Stimulated activated CD4-positive, alpha-beta T cell treated with anti-CD3 and anti-CD28 coated beads, Interleukin-12 subunit alpha, Interleukin-12 subunit beta, amount 100 ng/mL, for 4 hours (primary cell): Measurements from ENCODE around the gene CLCA1.

Experiments
- DNase-seq: peaks from one replicate; pipeline ENCODE4 v3.0.0-alpha.2; 2020

The CLCA1 gene

DNA sequence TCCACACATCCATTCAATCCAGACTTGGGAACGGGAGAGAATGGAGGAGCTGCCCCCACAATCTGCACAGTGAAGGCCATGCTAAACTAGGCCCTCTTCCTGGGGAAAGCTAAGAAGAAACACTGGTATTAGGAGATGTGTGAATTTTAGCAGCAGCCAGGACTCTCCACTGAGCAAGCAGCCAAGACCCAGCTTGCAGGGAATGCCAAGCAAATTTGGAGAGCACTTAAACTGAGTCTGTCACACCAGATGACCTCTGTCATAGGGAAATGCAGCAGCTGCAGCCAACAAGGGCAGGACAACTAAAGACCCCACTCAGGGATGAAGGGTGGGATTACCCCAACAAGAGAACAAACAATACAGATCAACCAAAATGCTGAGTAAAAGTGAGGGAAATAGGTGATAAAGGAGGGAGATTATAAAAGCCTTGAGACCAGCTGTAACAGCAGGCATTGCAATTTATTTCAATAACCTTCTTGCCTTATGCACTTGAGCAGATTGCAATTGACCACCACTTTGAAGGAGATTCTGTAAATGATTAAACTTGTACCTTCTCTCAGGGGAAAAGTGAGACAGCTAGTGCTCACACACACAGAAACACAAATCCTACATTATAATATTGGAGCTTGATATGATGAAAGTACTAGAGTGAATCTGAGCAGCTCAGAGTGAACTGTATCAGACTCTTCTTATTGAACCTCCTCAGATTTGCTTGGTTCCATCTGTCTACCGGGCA lies 2.5 kb upstream of the CLCA1 start:
- DNase-seq, result no peak

DNA sequence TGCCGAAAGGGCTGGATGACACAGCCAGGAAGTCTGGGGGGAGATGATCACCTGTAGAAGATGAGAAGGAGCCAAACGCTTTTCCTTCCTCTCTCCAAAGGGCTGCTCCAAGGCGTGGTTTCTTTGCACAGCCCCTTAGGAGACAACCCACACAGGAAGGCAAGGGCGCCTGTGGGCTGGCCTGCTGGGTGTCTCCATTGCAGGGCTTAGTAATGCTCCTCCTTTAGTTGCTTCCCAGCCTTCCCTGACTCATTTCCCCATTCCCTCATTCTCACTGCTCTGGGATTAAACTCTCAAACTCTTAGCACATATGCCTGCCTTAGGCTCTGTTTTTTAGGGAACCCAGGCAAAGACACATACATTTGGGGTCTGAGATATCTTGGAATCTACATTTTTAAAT lies 1.7 kb upstream of the CLCA1 start:
- no peak for DNase-seq

DNA sequence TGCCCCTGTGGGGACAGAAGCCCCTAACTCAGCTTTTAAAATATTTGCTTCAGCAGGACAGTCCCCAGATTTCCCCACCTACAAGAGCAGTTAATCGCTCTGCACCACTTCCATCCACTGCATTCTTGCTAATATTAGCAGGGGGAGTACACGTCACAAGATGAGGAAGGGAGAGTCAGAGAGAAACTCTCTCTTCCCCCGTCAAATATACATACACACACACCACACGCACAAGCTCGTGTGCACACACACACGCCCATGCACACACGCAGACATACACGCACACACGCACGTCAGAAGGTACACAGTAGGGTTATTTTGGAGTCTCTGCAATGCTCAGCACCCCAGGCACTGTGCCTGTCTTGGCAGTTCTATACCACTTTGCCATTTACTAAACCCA lies 2.1 kb downstream of the CLCA1 start:
- DNase-seq, result no peak

DNA sequence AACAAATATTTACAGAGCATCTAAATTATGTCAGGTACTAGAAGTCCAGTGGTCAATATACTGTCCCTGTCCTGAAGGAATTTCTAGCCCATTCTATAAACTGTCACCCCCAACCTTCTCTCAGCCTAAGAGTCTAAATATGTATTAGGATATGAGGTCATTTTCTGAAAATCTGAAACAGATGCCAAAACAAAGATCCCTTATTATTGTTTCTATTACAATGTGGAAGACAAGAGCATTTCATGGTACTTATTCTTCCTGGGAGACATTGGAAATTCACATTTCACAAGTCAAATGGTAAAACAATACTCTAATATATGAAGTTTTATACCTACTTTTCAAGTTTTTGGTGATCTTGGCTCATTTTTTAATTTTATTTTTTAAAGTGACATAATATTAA lies 2.6 kb downstream of the CLCA1 start:
- DNase-seq, result no peak

DNA sequence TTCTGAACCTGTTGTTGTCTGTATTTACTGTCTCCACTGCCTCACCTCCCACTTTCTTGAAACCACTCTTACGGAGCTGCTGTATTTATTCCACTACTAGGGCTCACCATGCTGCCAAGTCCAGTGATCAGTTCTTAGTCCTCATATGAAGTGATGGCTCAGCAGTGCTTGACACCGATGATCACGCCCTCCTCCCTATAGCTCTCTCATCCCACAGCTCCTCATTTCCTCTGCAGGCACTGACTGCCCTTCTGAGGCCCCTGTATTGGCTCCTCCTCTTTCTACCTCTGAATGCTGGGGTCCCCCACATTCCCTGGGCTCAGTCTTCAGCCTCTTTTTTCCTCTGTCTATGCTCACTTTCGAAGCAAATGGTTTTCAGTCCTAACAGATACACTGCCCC lies 3.4 kb downstream of the CLCA1 start:
- no peak for DNase-seq

DNA sequence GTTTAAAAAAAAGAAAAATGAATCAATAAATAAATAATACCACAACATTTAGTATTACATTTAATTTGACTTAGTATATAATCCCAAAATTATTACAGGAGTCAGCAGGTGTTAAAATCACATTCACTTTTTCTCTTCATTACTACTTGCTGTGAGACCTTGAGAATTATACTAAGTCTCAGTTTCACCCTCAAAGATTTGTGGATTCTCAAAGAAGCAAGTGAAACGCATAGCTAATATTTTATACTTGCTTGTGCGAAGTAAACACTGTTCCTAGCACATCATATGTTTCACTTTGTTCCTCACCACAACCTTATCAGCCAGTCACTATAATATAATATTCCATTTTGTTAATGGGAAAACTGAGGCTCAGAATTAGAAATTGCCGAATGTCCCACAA lies 4.0 kb downstream of the CLCA1 start:
- DNase-seq, result no peak

DNA sequence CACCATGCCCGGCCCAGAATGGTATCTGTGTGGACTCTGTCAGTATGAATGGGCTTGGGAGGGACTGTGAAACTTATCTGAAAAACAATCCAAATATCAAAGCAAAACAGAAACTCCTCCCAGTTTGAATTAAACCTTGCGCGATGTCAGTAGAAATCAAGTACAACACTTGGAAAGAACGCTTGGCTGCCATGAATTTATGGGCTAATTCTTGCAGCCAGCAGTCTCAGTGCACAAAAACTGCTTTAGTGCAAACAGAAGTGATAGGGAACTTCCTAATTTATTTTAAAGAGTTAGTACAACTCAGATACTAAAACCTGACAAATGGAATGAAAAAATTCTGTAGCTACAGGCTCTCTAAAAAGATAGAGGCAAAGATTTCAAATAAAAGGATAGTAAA lies 8.5 kb downstream of the CLCA1 start:
- no peak for DNase-seq

DNA sequence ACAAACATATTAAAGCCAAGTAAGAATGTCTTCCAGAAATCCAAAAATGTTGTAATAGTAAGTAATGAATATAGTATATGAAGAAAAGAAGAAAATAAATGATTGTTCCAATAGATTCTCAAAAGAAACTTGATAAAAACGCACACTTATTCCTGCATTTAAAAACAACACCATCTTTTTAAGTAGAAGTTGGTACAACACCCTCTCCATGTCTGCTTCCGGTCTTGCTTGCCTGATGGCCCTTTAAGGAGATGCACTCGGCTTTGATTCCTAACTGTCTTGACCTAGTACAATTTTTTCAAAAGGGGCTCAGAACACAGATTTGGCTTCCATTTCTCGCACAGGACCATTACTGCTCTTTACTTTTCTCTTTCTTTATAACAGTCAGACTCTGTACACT lies 9.0 kb downstream of the CLCA1 start:
- no peak for DNase-seq

DNA sequence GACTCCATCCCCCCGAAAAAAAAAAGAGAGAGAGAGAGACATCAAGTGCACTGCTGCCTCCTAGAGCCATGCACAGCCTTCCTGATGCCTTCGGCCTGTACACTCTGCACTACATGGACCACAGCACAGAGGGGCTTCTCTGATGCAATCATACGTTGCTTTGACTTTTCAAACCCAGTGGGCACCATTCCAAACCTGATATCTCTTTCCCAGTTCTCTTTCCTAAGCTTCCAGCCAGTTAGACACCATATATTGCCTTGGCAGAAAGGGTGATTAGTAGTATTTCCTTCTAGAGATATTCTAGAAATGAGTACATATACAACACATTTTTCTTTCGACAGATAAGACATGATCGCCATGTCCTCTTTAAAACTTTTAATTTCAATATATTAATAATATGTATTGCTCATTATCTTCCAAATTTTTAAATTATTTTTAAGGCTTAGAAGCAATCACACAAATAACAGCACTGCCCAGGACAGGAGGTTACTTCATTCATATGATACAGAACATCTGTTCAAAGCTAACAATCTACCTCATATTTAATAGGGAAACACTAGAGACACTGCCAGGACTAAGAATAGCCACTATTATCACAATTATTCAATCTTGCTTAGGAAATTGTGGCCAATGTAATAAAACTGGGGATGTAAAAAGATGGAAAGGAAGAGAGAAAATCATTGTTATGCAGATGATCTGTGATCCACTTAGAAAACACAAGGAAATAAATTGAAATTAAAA lies 9.9 kb downstream of the CLCA1 start:
- DNase-seq, result no peak

DNA sequence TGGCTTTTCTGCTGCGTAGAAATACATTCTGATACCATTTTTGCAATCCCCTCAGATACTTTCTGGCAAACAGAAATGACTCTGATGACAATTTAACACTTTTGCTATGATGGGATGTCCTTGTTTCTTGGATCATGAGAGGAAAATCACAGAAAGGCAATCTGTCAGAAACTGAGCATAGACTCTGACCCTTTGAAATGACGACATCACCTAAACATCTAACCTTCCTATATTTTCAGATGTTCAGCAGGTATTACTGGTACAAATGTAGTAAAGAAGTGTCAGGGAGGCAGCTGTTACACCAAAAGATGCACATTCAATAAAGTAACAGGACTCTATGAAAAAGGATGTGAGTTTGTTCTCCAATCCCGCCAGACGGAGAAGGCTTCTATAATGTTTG lies 13.2 kb downstream of the CLCA1 start:
- DNase-seq, result no peak

DNA sequence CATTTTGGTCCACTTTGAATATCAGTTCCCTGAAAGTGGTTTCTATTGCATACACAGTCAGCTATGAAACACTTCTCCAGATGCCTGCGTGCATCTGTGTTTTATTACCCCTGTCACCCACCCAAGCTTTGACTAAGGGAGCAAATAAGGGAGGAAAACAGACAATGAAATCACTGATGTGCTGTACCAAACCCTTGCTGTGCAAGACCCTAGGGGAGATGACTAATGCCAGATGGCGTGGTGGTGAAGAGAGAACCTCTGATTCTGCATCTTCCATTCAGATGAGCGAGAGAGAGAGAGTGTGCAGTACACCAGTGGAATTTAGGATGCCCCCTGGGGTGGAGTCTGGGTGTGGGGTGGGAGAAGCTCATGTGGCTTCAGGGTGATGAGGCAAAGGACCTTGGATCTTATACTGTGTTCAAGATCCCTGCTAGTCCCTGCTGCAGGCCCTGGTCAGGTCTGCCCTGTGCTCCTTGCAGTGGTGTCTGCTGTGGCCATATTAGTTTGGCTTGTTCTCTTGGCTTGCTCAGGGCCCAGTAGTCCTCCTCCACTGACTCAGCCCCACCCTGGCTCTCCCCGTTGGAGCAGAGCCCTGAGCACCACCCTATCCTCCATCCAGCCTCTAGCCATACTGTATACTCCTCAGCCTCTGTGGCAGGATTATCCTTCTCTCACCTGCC lies 18.5 kb downstream of the CLCA1 start:
- no peak for DNase-seq

DNA sequence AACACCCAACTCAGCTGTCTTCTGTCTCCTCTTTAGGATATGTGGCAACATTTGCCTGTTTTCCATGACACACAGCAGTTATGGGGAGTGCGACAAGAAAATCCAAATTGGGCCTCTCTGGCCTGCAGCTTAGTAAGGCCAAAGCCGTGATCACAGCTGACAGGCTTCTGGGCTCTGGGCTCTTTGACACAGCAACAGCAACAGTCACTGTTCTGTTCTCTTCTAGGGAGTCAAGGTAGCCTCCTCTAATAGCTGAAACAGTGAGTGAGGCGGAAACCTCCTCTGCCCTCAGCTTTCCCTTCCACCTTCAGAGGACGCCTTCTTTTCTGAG lies 19.0 kb downstream of the CLCA1 start:
- no peak for DNase-seq

DNA sequence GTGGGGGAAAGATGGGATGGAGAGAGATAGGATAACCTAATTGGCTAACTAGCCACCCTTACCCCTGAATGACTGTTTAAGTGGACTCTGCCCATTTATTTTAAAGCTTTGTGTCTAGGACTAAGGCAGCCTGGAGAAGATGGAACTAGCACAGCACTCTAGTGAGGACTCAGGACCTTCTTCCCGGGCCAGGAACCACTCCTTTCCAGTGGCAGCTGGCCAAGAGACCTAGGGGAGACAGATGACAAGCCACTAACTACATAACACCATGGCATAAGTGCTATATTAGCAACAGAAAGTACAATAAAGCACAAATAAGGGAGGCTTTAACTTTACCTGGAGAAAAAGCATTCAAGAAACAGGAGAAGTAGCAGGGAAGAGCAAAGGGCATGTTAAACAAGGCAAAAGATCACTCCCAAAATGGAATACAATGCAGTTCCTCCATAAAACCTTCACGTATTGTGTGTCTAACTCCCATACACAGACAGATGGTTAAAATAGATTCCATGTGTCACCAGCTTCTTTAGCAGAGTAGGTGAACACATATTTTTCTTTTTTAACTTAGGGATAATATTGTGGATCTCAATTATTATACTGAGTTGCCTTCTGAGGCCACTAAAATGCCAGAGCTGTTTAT lies 20.6 kb downstream of the CLCA1 start:
- no peak for DNase-seq

DNA sequence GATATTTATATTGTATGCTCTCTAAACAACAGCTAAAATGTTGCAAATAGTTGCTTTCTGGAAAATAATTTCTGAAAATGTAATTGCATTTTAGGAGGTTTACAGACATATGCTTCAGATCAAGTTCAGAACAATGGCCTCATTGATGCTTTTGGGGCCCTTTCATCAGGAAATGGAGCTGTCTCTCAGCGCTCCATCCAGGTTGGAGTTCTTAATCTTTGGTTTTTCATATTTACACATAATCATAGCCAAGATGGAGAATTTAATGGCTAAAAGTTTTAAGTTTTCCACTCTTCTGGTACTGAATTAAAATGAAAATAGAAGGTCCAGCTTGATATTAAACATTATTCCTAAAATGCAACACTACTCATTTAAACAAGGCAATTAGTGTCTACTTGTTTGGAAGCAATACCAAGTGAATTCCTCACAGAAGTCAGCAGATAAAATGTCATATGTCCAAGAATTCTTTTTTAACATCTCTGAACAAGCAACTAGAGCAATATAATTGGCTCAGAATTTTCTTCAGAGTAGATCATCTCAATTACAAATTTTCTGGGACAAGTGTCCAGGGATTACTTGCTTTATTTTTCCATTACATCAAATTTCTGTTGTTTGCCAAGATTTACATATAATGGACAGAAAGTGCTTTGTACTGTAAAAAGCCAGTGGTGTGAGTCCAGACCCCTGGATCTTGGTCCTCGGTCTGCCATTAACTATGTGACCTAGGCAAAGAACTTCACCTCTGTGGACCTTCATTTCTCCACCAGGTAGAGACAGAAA lies 22.6 kb downstream of the CLCA1 start:
- no peak for DNase-seq

DNA sequence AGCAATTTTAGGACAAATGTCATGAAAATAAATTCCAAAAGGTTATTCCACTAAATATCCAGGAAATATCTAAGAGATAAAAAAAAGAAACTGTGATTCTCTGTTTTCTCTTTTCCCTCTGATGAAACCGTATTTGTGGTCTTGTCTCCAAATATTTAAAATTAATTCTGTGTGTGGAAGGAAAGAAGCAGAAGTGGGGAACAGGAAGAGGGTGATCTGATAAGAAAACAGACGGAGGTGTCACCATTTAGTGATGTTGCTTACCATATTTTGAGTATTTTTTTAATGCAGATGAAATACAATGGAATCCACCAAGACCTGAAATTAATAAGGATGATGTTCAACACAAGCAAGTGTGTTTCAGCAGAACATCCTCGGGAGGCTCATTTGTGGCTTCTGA lies 29.6 kb downstream of the CLCA1 start:
- DNase-seq, result no peak

DNA sequence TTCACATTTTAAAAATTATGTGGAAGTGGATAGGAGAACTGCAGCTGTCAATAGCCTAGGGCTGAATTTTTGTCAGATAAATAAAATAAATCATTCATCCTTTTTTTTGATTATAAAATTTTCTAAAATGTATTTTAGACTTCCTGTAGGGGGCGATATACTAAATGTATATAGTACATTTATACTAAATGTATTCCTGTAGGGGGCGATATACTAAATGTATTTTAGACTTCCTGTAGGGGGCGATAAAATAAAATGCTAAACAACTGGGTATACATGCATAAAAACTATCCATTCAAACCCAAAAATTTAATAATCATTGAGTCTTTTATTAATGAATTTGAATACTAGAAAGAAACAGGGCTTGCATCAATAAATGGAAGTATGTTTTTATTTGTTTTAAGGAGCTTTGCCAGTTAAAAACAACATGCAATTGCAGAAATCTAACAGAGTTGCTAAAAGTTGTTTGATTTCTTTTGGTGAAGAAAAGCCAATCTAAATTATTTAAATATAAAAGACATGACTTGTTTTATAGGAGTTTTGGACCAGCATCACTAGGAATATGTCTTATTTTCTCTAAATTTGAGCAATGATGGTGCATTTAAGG lies 31.4 kb downstream of the CLCA1 start:
- no peak for DNase-seq

DNA sequence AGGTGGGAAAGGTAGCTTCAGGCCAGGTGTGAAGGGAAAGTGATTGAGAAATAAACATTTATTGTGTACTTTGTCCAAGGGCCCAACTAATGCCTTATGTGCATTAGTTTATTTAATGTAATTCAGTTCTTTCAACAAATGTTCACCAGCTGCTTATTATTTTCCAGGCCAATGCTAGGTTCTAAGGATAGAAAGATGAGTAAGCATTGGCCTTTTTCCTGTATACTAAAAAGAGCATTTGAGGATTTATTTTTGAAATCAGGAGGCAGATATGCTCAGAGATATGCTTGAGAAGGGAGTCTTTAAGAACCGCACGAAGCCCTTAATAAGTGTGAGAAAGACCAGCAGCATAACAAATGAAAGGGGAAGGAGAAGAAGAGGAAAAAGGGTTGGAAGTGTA lies 32.0 kb downstream of the CLCA1 start:
- DNase-seq, result no peak

DNA sequence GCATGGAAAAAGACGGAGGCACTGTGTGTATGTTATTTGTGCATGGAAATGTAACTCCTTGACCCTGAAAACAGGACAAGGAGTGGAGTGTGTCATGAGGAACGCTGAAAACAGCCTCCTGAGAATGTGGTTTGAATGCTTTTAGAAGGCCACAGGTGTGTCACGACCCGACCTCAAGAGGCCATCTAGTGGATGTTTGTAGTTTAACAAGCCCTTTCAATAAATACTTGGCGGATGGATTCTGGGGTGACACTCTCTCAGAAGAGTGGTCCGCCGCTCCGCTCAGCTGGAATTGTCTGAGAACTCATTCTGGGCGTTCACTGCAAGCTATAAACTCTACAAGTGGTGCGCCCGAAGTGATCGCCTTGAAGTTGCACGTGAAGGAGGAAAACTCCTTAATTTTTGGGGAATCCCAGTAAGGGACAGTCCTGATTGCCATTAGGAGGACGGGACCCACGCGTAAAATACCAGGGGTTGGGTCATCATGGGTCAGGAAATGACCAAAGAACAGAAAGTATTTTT lies 33.5 kb downstream of the CLCA1 start:
- peak; percentile 7 for DNase-seq

DNA sequence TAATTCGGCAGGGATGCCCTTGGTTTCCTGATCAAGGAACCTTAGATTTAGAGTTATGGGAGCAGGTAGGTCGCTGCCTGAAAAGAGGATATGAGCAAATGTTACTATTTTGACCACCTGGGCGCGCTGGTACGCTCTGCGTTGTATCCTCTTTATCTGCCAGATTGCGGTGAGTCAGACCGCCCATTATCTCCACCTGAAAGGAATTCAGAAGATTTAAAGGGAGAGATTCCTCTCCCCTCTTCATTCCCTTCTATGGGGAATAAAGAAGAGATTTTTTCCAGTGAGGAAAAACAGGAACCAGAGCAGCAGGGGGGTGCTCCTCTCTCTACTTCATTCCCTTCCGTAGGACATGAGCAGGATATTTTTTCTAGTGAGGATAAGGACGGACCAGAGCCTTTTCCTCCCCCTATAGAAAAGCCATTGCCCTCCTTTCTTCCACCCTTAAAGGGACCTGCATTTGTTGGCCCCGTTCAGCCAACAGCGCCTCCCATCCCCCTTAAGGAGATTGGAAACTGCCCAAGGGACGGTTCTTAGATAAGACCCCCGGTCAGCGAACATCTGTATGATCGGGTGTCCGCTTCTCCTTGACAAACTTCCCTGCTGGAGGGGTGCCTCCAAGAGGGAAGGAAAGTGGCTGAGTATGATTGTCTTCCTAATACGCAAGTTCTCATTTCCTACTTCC lies 34.1 kb downstream of the CLCA1 start:
- no peak for DNase-seq

DNA sequence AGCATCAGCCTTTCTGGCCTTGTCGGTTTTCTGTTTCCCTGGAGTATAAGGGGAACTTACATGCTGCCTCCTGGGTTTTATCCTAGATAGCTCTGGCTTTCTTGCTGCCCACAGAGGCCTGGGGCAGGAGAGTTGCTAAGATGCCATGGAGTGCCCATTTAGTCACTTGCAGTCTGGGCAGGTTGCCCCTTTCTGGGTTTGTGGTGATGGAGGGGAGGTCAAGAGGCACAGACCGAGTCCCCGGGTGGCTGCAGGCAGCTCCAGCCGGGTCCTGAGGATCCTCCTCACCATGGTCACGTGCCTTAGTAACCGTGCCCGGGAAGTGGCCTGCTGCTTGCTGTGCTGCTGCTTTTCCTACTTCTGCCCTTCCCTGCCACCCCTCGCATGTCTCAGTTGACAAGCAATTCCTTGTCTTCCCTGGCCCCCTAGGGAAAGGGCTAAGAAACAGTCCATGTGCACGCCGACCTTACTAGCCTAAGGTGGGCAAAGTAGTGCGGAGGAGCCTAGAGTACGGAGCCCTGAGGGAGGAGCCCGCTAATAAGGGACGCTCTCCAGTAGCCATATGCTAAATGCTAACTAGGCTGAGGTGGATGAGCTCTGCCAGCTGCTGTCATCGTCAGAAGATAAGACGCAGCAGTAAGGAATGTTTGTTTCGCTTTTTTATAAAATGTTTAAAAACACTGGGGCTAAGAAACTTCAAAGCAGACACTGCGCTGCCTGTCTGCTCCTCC lies 34.8 kb downstream of the CLCA1 start:
- no peak for DNase-seq

DNA sequence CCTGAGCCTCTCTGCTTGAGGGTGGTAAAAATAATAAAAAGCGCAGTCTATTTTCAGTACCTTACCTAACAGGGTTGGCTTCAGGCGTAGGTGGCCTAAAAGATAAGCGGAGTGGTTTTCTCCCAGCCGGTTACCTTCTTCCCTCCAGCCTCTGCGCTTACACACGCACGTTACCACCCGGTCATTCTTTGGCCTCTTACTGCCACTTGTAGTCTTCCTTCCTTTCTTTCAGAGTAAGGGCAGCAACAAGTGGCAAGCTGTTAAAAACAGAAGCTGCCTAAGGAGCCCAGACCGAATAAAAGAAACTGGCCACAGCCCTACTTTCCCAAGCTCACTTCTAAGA lies 35.4 kb downstream of the CLCA1 start:
- no peak for DNase-seq
